HG03521 (cell line): ENCODE data around the gene ERAS.

ENCODE experiments used
- ATAC-seq: cut with Tn5 transposase; IDR thresholded peaks from one replicate; pipeline ENCODE4 v1.9.1; 2021; ENCODE audit warnings: mild to moderate bottlenecking, moderate library complexity; ENCODE audit not compliant: unreplicated experiment

The ERAS gene

GRCh38 chrX:48826135-48826875 lies at the start of gene ERAS:
TSS of gene ERAS (plus strand) at chrX:48826513. CDS start at chrX:48829124, 2,611 bp downstream.
- ATAC-seq: no peak

- ATAC-seq: no peak
These were observed 49.4 kb upstream of the ERAS start for GRCh38 chrX:48776818-48777439.

GRCh38 chrX:48779399-48779798 lies 46.9 kb upstream of the ERAS start:
- ATAC-seq: no peak

GRCh38 chrX:48781705-48782104 lies 44.6 kb upstream of the ERAS start:
- no peak for ATAC-seq

- ATAC-seq: no peak
These were observed 44.1 kb upstream of the ERAS start for GRCh38 chrX:48782216-48782615.

- ATAC-seq: no peak
These were observed 43.5 kb upstream of the ERAS start for GRCh38 chrX:48782795-48783194.

GRCh38 chrX:48784726-48785125 lies 41.6 kb upstream of the ERAS start:
- ATAC-seq: no peak

- ATAC-seq: no peak
These were observed 41.1 kb upstream of the ERAS start for GRCh38 chrX:48785186-48785539.

GRCh38 chrX:48785540-48786214 lies 40.6 kb upstream of the ERAS start:
- ATAC-seq: no peak

GRCh38 chrX:48786341-48786800 lies 39.9 kb upstream of the ERAS start, which contains the start of gene GATA1:
TSS of gene GATA1 (plus strand) at chrX:48786590. CDS start at chrX:48791110, 4,520 bp downstream.
- no peak for ATAC-seq

- no peak for ATAC-seq
These were observed 39.3 kb upstream of the ERAS start for GRCh38 chrX:48786825-48787504.

- no peak for ATAC-seq
These were observed 38.5 kb upstream of the ERAS start for GRCh38 chrX:48787505-48788443.

- ATAC-seq: no peak
These were observed 36.7 kb upstream of the ERAS start for GRCh38 chrX:48789366-48790220.

- no peak for ATAC-seq
These were observed 35.8 kb upstream of the ERAS start for GRCh38 chrX:48790477-48790876.

GRCh38 chrX:48791063-48791820 lies 35.1 kb upstream of the ERAS start:
- no peak for ATAC-seq

- ATAC-seq: no peak
These were observed 34.1 kb upstream of the ERAS start for GRCh38 chrX:48792219-48792618.

GRCh38 chrX:48793935-48794334 lies 32.4 kb upstream of the ERAS start:
- ATAC-seq: no peak

GRCh38 chrX:48794340-48794910 lies 31.9 kb upstream of the ERAS start:
- no peak for ATAC-seq
